Thoracic aorta endothelial cell (primary cell): ENCODE results near the gene PLCL1. TPM values are rescaled to one million over a fixed set of nuclear protein-coding genes. Genes with fewer than 3 reads are reported as not detected.

Experiments used
- total RNA-seq: library from RNA; depleted of rRNA; stranded (reverse); fragments of >200 nt; gene quantifications from 2 replicates; pipeline ENCODE4 v1.2.3, GENCODE V29; 2012

The PLCL1 gene
- 9.6 and 9.7 TPM in 2 replicates for total RNA-seq

GRCh38 chr2:197804049-197804757 lies at the start of gene PLCL1:
Gene PLCL1, plus strand, starts transcription at chr2:197804593.

DNA sequence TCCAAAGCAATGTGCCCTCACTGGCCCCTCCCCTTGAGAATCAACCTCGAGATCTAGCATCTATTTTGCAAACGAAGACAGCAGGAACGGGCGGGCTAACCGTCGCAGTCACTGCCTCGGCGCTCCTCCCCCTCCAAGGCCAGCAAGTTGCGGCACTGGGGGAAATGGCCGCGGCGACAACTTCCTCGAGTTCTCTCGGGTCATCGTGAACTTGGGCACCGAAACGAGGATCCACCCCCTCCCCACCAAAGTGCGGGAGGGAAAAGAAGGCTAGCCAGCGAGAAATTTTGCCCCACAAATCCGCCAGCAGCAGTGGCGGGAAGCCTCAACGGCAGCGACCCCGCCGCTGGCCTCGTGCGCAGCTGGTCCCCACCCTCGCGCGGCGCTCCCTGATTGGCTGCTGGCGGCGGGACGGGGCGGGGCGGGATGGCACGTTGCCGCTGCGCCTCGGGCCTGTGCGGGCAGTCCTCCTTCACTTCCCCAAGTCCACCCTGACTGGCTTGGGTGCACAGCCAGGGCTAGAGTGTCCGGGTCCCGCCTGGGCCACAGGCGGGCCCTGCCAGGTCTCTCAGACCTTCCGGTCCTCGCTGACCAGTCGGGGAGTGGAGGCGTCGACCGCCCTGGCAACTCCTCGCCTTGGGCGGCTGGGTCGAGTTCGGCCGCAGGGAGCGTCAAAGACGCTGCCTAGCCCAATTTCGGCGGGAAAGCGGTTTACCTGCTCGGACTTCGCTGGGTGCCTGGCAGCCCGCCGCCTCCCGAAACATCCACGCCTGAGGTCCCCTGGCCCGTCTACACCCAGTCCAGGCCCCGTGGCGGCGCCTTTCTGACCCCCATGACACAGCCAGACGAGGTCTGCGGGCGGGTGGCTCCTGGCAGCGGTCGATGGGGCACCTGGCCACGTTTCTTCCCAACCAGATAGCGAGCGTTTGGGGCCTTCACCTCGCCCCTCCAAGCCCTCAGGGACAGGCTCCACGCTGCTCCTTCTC lies 19.1 kb upstream of the PLCL1 start, which contains the start of gene BOLL:
TSS of gene BOLL (minus strand) at position 364 of the 986 bp plus-strand sequence. CDS start 3,469 bp downstream, outside the sequence.

Other genes starting within 250 kb of the PLCL1 start
- 6.3 and 6.5 TPM in 2 replicates for gene RFTN2, start 129.0 kb upstream of the PLCL1 start, total RNA-seq
- gene MARS2, start 99.2 kb upstream of the PLCL1 start, total RNA-seq = 7.2 and 9.6 TPM in 2 replicates
- gene BOLL, start 19.3 kb upstream of the PLCL1 start, total RNA-seq = not detected in 2 replicates